HEK293T (cell line): Measurements from ENCODE around the gene TMEM260.

Experiments
- CTCF ChIA-PET: fragments of 350-600 bp; formaldehyde crosslinking; extraction: SDS; loops from one replicate; lab custom pipeline; 2021; ENCODE audit warnings: antibody characterized with exemption, inconsistent platforms; lab: Yijun Ruan, JAX
- POLR2A ChIA-PET: fragments of 350-600 bp; formaldehyde crosslinking; extraction: SDS; loops from one replicate; lab custom pipeline; 2020; ENCODE audit warnings: antibody characterized with exemption, inconsistent platforms; lab: Yijun Ruan, JAX
- DNase-seq: peaks from one replicate; pipeline ENCODE4 v3.0.0; 2012; ENCODE audit warnings: mixed read lengths; ENCODE audit errors: extremely low spot score
- ARNT ChIP-seq: fragments of 450-650 bp; IDR thresholded peaks from 2 replicates; pipeline ENCODE4 v1.6.1; 2017; ENCODE audit warnings: mild to moderate bottlenecking
- BHLHE40 ChIP-seq: fragments of 450-650 bp; IDR thresholded peaks from 2 replicates; pipeline ENCODE4 v1.6.1; 2016; ENCODE audit warnings: mild to moderate bottlenecking, moderate library complexity, borderline replicate concordance
- CTBP1 ChIP-seq: fragments of 450-650 bp; IDR thresholded peaks from 2 replicates; pipeline ENCODE4 v1.6.1; 2016; ENCODE audit warnings: borderline replicate concordance
- ELF4 ChIP-seq: fragments of 450-650 bp; IDR thresholded peaks from 2 replicates; pipeline ENCODE4 v1.6.1; 2017; ENCODE audit warnings: antibody characterized with exemption
- FOXA1 ChIP-seq: fragments of 450-650 bp; IDR thresholded peaks from 2 replicates; pipeline ENCODE4 v1.6.1; 2016; ENCODE audit warnings: mild to moderate bottlenecking
- FOXK2 ChIP-seq: fragments of 450-650 bp; IDR thresholded peaks from 2 replicates; pipeline ENCODE4 v1.6.1; 2016; ENCODE audit warnings: mild to moderate bottlenecking
- FOXM1 ChIP-seq: fragments of 450-650 bp; IDR thresholded peaks from 2 replicates; pipeline ENCODE4 v1.6.1; 2017; ENCODE audit warnings: mild to moderate bottlenecking, borderline replicate concordance
- HDGF ChIP-seq: fragments of 450-650 bp; IDR thresholded peaks from 2 replicates; pipeline ENCODE4 v1.6.1; 2017; ENCODE audit warnings: antibody characterized with exemption, borderline replicate concordance
- L3MBTL2 ChIP-seq: fragments of 450-650 bp; conservative IDR thresholded peaks from 2 replicates; pipeline ENCODE4 v1.6.1; 2016; ENCODE audit warnings: mild to moderate bottlenecking
- LEF1 ChIP-seq: fragments of 450-650 bp; IDR thresholded peaks from 2 replicates; pipeline ENCODE4 v1.6.1; 2017; ENCODE audit warnings: mild to moderate bottlenecking, borderline replicate concordance
- NFRKB ChIP-seq: fragments of 450-650 bp; IDR thresholded peaks from 2 replicates; pipeline ENCODE4 v1.6.1; 2016; ENCODE audit warnings: mild to moderate bottlenecking, moderate library complexity
- PKNOX1 ChIP-seq: fragments of 450-650 bp; IDR thresholded peaks from 2 replicates; pipeline ENCODE4 v1.6.1; 2016
- SP1 ChIP-seq: fragments of 450-650 bp; IDR thresholded peaks from 2 replicates; pipeline ENCODE4 v1.6.1; 2017
- SUZ12 ChIP-seq: fragments of 450-650 bp; IDR thresholded peaks from 2 replicates; pipeline ENCODE4 v1.6.1; 2016; ENCODE audit warnings: mild to moderate bottlenecking
- TARDBP ChIP-seq: fragments of 450-650 bp; IDR thresholded peaks from 2 replicates; pipeline ENCODE4 v1.6.1; 2016
- ZNF384 ChIP-seq: fragments of 450-650 bp; IDR thresholded peaks from 2 replicates; pipeline ENCODE4 v1.6.1; 2016

TMEM260 gene

GRCh38 chr14:56580221-56580711, 668 bp downstream of the TMEM260 start:
- no peak for DNase-seq
- ChIA-PET POLR2A (interaction anchor here (1.0 to 1.7 kb wide), 4 partner anchors 10 to 49 kb away, joined by 3 to 17 read pairs (median 6); no protein-coding TSS in a partner anchor), CTCF (interaction anchor here (1.4 kb wide), 1 partner anchor 10 kb away, joined by 4 read pairs; no protein-coding TSS in a partner anchor)
- TF ChIP-seq ARNT (no peak), LEF1 (no peak), FOXK2 (no peak)

DNA sequence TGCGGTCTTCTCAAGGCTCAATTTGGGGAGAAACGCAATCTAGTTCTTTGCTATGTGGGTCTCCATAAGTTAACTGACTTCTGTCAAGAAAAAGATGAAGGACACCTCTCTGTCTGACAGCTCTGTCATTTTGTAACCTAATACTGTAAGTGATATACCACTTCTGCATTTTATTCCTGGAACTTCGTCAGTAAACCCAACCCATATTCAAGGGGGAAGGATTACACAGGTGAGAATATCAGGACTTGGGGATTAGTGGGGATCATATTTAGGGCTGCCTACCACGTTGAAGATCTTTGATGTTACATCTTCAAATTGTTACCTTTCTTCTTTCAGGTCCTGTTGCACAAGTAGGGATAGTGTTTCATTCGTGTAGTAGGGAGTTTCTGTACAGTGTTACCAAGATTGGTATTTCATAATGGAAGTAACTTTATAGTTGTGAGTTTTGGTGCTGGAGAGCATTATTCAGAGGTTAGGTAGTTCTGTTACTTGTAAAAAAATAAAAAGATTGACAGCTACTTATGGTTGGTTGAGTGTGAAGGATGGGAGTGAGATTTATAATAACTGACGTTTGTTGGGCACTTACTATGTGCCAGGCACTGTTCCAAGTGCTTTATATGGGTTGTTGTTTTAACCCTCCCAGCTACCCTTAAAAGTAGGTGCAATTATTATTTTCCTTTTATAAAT, 1.6 kb downstream of the TMEM260 start:
- TF ChIP-seq L3MBTL2 (no peak), HDGF (no peak), TARDBP (no peak), ZNF384 (no peak), BHLHE40 (no peak), PKNOX1 (peak; percentile 73)
- ChIA-PET CTCF (interaction anchor here (1.4 kb wide), 1 partner anchor 9 kb away, joined by 4 read pairs; no protein-coding TSS in a partner anchor), POLR2A (interaction anchor here (1.0 kb wide), 1 partner anchor 9 kb away, joined by 4 read pairs; no protein-coding TSS in a partner anchor)
- no peak for DNase-seq

DNA sequence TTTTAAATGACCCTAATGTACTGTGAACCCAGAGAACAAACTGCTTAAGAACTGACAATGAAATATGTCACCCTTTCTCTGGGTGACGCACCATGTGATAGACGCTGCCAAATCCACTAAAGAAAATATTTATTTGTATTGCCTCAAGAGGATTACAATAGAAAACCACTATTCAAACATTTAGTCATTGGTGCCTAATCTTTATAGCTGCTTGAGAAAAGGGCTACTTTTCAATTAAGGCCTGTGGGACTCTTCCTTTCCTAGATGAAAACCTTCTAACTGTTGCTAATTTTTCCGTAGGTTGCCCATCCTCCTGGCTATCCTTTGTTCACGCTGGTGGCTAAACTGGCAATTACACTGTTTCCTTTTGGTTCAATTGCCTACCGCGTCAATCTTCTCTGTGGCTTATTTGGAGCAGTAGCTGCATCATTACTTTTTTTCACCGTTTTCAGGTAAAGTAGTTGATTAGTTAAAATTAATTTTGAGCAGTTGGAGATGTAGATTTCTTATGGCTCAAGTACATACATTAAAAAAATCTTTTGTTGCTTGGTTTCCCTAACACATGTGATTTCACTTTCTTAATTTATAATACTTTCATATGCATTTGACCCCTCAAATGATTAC, 6.0 kb downstream of the TMEM260 start:
- ChIA-PET POLR2A (no interaction called here), CTCF (no interaction called here)
- peak; percentile 12 for DNase-seq
- TF ChIP-seq L3MBTL2: no peak
- peak; percentile 74 for TF ChIP-seq PKNOX1

- CTCF ChIA-PET: no interaction called here
- TF ChIP-seq TARDBP: no peak
- 0 out of 2 replicates have a peak, but pooled peaks have one; percentile 3 for TF ChIP-seq PKNOX1
- POLR2A ChIA-PET: no interaction called here
- no peak for DNase-seq
Observed at GRCh38 chr14:56587701-56588100, 8.1 kb downstream of the TMEM260 start.

- POLR2A ChIA-PET: interaction anchor here (0.9 to 2.2 kb wide), 3 partner anchors 9 to 799 kb away, joined by 3 to 17 read pairs (median 4); partner anchors contain the start of gene TMEM260
- TF ChIP-seq CTBP1 (no peak), HDGF (no peak), PKNOX1 (no peak), SP1 (no peak), BHLHE40 (no peak), ARNT (no peak), ZNF384 (no peak), FOXM1 (no peak), TARDBP (no peak)
- DNase-seq: peak; percentile 55
- CTCF ChIA-PET: interaction anchor here (0.6 to 1.9 kb wide), 4 partner anchors 9 to 625 kb away, joined by 3 to 7 read pairs (median 4); no protein-coding TSS in a partner anchor
Observed at GRCh38 chr14:56590535-56590960, 10.9 kb downstream of the TMEM260 start.

- TF ChIP-seq TARDBP (no peak), HDGF (no peak), FOXK2 (no peak), ELF4 (no peak), SP1 (no peak), LEF1 (no peak), ZNF384 (no peak), L3MBTL2 (no peak), NFRKB (no peak), CTBP1 (no peak), BHLHE40 (no peak), PKNOX1 (no peak), FOXA1 (no peak), ARNT (no peak), FOXM1 (no peak), SUZ12 (no peak)
- no peak for DNase-seq
- ChIA-PET POLR2A (no interaction called here), CTCF (no interaction called here)
Observed at GRCh38 chr14:56592746-56593544, 13.3 kb downstream of the TMEM260 start.
